Memory B cell (primary cell): ENCODE data around the gene NFIB.

ENCODE experiments used
- ATAC-seq: fragments of 150-1000 bp; cut with Tn5 transposase; 2 replicates; pipeline ENCODE4 v1.10.0; 2021; ENCODE audit warnings: low read depth, mild to moderate bottlenecking, moderate library complexity
- DNase-seq, 2 donors: peaks; one replicate each; pipeline ENCODE4 v3.0.0; 2022; ENCODE audit warnings: low spot score in 2 of 2
- H3K27ac Mint-ChIP-seq: one replicate; pipeline ENCODE4 v1.8.0; 2022; ENCODE audit warnings: mild to moderate bottlenecking, moderate library complexity, mixed read lengths
- H3K27me3 Mint-ChIP-seq: one replicate; pipeline ENCODE4 v1.8.0; 2022; ENCODE audit warnings: mixed read lengths
- H3K36me3 Mint-ChIP-seq: one replicate; pipeline ENCODE4 v1.8.0; 2022; ENCODE audit warnings: mild to moderate bottlenecking, mixed read lengths
- H3K4me1 Mint-ChIP-seq: one replicate; pipeline ENCODE4 v1.8.0; 2022; ENCODE audit warnings: mixed read lengths
- H3K4me3 Mint-ChIP-seq: one replicate; pipeline ENCODE4 v1.8.0; 2022; ENCODE audit warnings: mild to moderate bottlenecking, moderate library complexity, mixed read lengths
- H3K9me3 Mint-ChIP-seq: one replicate; pipeline ENCODE4 v1.8.0; 2022; ENCODE audit warnings: mixed read lengths

NFIB gene

DNA sequence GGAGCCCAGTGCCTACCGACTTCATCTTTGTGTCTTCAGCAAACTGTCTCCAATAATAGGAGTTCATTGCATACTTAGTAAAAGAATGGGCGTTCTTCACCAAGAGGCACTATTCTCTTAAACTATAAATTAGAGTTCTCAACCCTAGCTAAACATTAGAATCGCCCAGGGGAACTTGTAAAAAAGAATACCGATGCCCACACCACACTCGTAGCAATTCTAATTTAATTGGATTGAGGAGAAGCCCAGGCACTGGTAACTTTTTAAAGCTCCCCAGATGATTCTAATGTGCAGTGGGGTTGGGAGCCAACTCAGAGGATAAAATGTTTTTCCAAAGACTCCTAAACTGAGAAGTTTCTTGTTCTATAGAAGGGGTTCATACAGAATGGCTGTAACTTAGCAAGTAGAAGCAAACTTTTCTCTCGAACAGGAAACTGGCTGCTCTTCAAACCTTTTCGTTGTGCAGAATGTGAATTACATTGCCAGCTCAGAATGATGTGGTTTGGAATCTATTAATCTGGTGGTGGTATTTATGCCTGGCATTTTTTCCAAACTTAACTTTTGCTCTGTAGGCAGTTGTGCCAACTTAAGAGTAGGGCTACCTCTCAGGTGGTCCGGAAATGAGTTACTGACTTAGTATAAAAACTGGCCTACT, 26.4 kb upstream of the NFIB start:
- H3K27me3 Mint-ChIP-seq: peaks cover 15% of the 10 kb centered on the region
- no peak overlapping the region for H3K27ac Mint-ChIP-seq
- H3K4me1 Mint-ChIP-seq: no peaks in the 10 kb centered on the region
- peaks cover 2% of the 10 kb centered on the region for H3K9me3 Mint-ChIP-seq
- H3K4me3 Mint-ChIP-seq: no peak overlapping the region
- no peak for DNase-seq
- no peaks in the 10 kb centered on the region for H3K36me3 Mint-ChIP-seq
- no peak for ATAC-seq

GRCh38 chr9:14339746-14340145, 25.8 kb upstream of the NFIB start:
- Mint-ChIP-seq H3K36me3 (no peaks in the 10 kb centered on the region), H3K4me3 (no peak overlapping the region), H3K4me1 (no peaks in the 10 kb centered on the region), H3K9me3 (peaks cover 2% of the 10 kb centered on the region), H3K27me3 (peaks cover 13% of the 10 kb centered on the region), H3K27ac (no peak overlapping the region)
- ATAC-seq: no peak
- no peak for DNase-seq

- Mint-ChIP-seq H3K9me3 (peaks cover 4% of the 10 kb centered on the region), H3K4me1 (no peaks in the 10 kb centered on the region), H3K36me3 (no peaks in the 10 kb centered on the region), H3K4me3 (no peak overlapping the region), H3K27ac (no peak overlapping the region), H3K27me3 (peaks cover 15% of the 10 kb centered on the region)
- no peak for ATAC-seq
- DNase-seq: no peak
Measured at GRCh38 chr9:14337615-14338014, 23.7 kb upstream of the NFIB start.

DNA sequence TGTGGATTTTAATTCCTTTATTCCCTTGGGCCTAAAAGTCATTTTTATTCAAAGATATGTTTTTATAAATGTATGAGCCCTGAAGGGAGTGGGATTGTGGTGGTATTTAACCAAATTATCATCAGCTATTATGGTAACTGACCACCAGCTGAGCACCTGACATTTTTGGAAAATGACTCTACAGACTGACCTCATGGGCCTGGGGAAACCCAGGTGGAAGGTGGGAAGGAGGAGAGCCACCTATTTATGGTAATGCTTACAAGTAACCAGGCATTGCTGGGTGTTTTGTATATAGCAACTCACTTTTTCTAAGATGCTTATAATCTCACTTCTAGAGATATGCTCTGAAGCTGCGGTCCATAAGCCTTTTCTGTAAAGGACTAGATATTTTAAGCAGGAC, 22.3 kb upstream of the NFIB start:
- Mint-ChIP-seq H3K4me3 (no peak overlapping the region), H3K27ac (no peak overlapping the region), H3K9me3 (peaks cover 4% of the 10 kb centered on the region), H3K36me3 (no peaks in the 10 kb centered on the region), H3K27me3 (peaks cover 12% of the 10 kb centered on the region), H3K4me1 (no peaks in the 10 kb centered on the region)
- no peak for DNase-seq
- no peak for ATAC-seq

- Mint-ChIP-seq H3K36me3 (no peaks in the 10 kb centered on the region), H3K9me3 (peaks cover 2% of the 10 kb centered on the region), H3K4me1 (no peaks in the 10 kb centered on the region), H3K27me3 (peaks cover 5% of the 10 kb centered on the region), H3K27ac (no peak overlapping the region), H3K4me3 (no peak overlapping the region)
- ATAC-seq: no peak
- no peak for DNase-seq
Measured at GRCh38 chr9:14331120-14331519, 17.2 kb upstream of the NFIB start.

GRCh38 chr9:14327036-14327435, 13.1 kb upstream of the NFIB start:
- H3K27me3 Mint-ChIP-seq: peaks cover 5% of the 10 kb centered on the region
- no peak for DNase-seq
- ATAC-seq: no peak
- no peak overlapping the region for H3K4me3 Mint-ChIP-seq
- no peak overlapping the region for H3K27ac Mint-ChIP-seq
- H3K9me3 Mint-ChIP-seq: no peaks in the 10 kb centered on the region
- H3K36me3 Mint-ChIP-seq: no peaks in the 10 kb centered on the region
- peaks cover 7% of the 10 kb centered on the region for H3K4me1 Mint-ChIP-seq

- Mint-ChIP-seq H3K27ac (no peak overlapping the region), H3K4me1 (peaks cover 8% of the 10 kb centered on the region), H3K9me3 (no peaks in the 10 kb centered on the region), H3K36me3 (no peaks in the 10 kb centered on the region), H3K27me3 (peaks cover 5% of the 10 kb centered on the region), H3K4me3 (no peak overlapping the region)
- ATAC-seq (no peak), DNase-seq (no peak)
Measured at GRCh38 chr9:14326264-14326826, 12.4 kb upstream of the NFIB start.

DNA sequence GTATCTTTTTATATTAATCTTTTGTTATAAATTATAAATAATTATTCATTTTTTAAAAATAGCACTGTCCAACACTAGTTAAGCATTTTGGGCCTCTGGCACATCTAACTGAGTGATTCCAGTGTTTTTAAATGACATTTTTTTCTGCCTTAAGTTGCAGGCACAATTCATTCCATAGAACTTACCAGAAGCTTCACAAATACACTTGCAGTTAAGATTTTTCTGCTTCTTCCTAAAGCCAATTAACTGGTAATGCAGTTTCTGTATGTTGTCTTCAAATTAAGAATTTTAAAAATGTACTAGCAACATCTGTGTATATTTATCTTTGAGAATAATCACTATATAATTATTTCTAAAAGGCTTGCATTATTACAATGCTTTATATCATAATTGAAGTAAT, 11.2 kb upstream of the NFIB start:
- Mint-ChIP-seq H3K9me3 (no peaks in the 10 kb centered on the region), H3K36me3 (peaks cover 2% of the 10 kb centered on the region), H3K4me1 (peaks cover 11% of the 10 kb centered on the region), H3K4me3 (no peak overlapping the region), H3K27me3 (peaks cover 8% of the 10 kb centered on the region), H3K27ac (no peak overlapping the region)
- ATAC-seq (no peak), DNase-seq (no peak)

GRCh38 chr9:14323985-14324650, 10.2 kb upstream of the NFIB start:
- peaks cover 2% of the 10 kb centered on the region for H3K36me3 Mint-ChIP-seq
- peaks cover 11% of the 10 kb centered on the region for H3K4me1 Mint-ChIP-seq
- ATAC-seq: no peak
- DNase-seq: no peak
- no peaks in the 10 kb centered on the region for H3K9me3 Mint-ChIP-seq
- H3K27me3 Mint-ChIP-seq: peaks cover 8% of the 10 kb centered on the region
- H3K27ac Mint-ChIP-seq: no peak overlapping the region
- no peak overlapping the region for H3K4me3 Mint-ChIP-seq

DNA sequence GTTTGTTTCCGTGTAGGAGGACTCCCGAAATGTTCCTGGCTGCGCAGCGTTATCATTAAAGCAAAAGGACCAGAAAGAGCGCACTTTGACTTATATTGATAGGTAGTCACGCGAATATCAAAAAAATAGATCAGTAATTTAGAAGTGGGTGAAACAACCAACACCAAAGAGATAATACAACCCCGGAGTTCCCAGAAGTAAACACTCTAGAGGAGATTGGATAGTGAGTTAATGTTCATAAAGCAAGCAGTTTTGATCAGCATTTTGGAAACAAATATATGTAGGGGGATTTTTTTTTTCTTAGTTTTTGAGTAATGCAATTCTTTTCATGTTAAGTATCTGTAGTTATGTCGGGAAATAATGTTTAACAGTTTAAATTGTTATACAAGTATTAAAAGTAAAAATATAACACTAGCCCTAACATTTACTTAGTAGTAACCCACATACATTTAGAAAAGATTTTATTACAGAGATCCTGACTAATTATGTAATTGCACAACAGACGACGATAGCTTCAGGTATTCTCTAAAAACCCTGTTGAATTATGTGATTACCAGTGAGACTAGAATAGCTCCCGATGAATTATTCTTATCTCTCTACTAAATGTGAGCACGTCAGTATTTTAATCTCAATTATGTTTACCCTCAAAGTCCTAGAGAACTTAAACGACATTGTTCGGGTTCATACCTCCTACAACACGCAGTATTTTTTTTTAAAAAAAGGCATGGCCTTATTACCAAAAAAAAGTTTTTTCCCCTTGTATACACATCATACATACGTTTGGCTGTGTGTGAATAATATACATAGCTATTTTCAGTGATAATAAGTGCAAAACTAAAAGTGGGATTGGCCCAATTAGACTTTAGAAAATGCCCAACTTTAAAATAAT, 9.4 kb upstream of the NFIB start:
- Mint-ChIP-seq H3K4me1 (peaks cover 11% of the 10 kb centered on the region), H3K36me3 (peaks cover 2% of the 10 kb centered on the region), H3K27ac (peak overlapping the region; percentile 9), H3K4me3 (peak overlapping the region; percentile 93), H3K27me3 (peaks cover 8% of the 10 kb centered on the region), H3K9me3 (no peaks in the 10 kb centered on the region)
- ATAC-seq (no peak), DNase-seq (no peak)

DNA sequence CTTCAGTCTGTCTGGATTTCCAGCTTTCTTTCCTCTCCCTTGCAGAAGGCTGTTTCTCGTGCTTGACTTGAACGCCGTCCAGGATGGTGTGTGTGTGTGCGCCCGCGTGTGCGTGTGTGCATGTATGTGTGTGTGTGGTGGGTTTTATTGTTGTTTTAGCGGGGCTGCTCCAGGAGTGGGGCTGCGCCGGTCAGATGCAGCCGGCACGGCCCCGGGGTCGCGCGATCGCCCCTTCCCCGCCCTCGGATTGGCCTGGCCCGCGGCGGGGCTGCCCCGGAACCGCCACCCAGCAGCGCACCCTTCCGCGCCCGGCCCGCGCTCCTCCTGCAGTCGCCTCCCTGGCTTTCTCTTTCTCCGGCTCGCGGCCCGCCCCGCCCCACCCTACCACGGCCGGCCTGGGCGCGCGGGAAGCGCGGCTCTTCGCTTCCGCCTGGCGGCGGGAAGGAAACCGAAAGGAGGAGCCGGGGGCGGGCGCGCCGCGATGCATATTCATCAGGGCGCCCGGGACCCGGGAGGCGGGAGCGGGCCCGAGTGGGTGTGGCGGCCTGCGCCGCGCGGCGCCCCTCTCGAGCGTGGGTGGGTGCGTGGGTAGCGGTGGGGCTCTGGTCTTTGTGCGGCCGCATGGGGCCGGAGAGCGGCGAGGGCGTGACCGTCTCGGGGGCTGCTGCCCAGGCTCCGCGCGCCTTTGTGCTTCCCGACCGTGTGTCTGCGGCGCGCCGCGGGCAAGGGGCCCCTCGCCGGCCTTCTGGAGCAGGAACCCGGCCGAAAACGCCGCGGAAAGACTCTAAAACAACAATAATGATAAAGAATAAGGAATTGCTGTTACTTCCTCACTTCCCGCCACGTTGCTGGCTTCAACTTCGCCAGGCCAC, 8.5 kb upstream of the NFIB start:
- DNase-seq (peak; percentile 39 to 52), ATAC-seq (peak; percentile 85)
- peaks cover 13% of the 10 kb centered on the region for H3K4me1 Mint-ChIP-seq
- peaks cover 11% of the 10 kb centered on the region for H3K27me3 Mint-ChIP-seq
- peak overlapping the region; percentile 9 for H3K27ac Mint-ChIP-seq
- H3K9me3 Mint-ChIP-seq: no peaks in the 10 kb centered on the region
- peak overlapping the region; percentile 93 for H3K4me3 Mint-ChIP-seq
- peaks cover 2% of the 10 kb centered on the region for H3K36me3 Mint-ChIP-seq

DNA sequence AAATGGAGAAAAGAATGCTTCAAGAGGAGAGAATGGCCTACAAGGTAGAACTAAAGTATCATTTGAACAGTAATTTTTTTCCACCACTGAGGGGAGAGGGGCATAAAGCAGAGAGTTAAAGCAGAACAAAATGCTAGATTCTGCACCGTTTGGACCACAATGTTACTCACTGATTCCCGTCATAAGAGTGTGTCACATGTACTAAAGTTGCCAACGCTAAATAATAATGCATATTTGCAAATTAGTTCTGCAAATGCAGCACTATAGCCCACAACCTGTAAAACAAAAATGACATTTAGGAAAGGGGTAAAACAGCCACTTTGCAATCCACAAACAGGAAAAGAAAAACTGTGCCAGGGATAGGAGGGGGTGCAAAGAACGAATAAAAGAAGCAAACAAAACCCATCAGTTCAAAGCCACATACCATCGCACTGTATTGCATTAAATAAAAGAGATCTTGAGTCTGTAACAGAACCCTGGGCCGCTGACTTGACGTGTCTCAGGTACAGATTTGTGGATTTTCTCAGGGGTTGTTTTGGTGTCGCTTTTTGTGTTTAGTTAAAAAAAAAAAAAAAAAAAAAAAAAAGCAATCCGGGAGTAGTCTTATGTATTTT, 7.7 kb upstream of the NFIB start:
- ATAC-seq (no peak), DNase-seq (no peak)
- Mint-ChIP-seq H3K9me3 (no peaks in the 10 kb centered on the region), H3K27ac (no peak overlapping the region), H3K4me1 (peaks cover 13% of the 10 kb centered on the region), H3K36me3 (peaks cover 2% of the 10 kb centered on the region), H3K27me3 (peaks cover 13% of the 10 kb centered on the region), H3K4me3 (peak overlapping the region; percentile 93)
